HG03097 (cell line): ENCODE data around the gene ARID5A.
"Not testable (repeated sequence)": the region's sequence is repeated elsewhere in the genome, so short reads cannot be mapped to it uniquely, and the experiment has no call there.

ENCODE experiments used
- ATAC-seq: cut with Tn5 transposase; IDR thresholded peaks from one replicate; pipeline ENCODE4 v1.9.1; 2021; ENCODE audit not compliant: unreplicated experiment, low FRiP score

ARID5A gene

GRCh38 chr2:96553957-96554292 lies 17.4 kb downstream of the ARID5A start:
- ATAC-seq: not testable (repeated sequence)

GRCh38 chr2:96554293-96555145 lies 18.0 kb downstream of the ARID5A start:
- no peak for ATAC-seq

- ATAC-seq: no peak
Observed at GRCh38 chr2:96555146-96555610, 18.6 kb downstream of the ARID5A start.

- ATAC-seq: no peak
Observed at GRCh38 chr2:96556441-96557330, 20.1 kb downstream of the ARID5A start.

- not testable (repeated sequence) for ATAC-seq
Observed at GRCh38 chr2:96557421-96557820, 20.9 kb downstream of the ARID5A start.

- no peak for ATAC-seq
Observed at GRCh38 chr2:96558061-96558460, 21.5 kb downstream of the ARID5A start.

- ATAC-seq: no peak
Observed at GRCh38 chr2:96558485-96558884, 21.9 kb downstream of the ARID5A start.

GRCh38 chr2:96564026-96564425 lies 27.5 kb downstream of the ARID5A start:
- no peak for ATAC-seq

- no peak for ATAC-seq
Observed at GRCh38 chr2:96564563-96564962, 28.0 kb downstream of the ARID5A start.

GRCh38 chr2:96565111-96565510 lies 28.6 kb downstream of the ARID5A start:
- no peak for ATAC-seq

GRCh38 chr2:96568094-96568493 lies 31.5 kb downstream of the ARID5A start:
- ATAC-seq: no peak

- ATAC-seq: no peak
Observed at GRCh38 chr2:96574364-96574763, 37.8 kb downstream of the ARID5A start.

- no peak for ATAC-seq
Observed at GRCh38 chr2:96575785-96576456, 39.4 kb downstream of the ARID5A start.

GRCh38 chr2:96577501-96577900 lies 40.9 kb downstream of the ARID5A start:
- ATAC-seq: no peak

GRCh38 chr2:96578731-96579130 lies 42.2 kb downstream of the ARID5A start:
- no peak for ATAC-seq

GRCh38 chr2:96579422-96579821 lies 42.9 kb downstream of the ARID5A start:
- no peak for ATAC-seq

GRCh38 chr2:96580771-96581170 lies 44.2 kb downstream of the ARID5A start:
- no peak for ATAC-seq

- ATAC-seq: no peak
Observed at GRCh38 chr2:96584017-96584416, 47.5 kb downstream of the ARID5A start.

GRCh38 chr2:96587843-96588242 lies 51.3 kb downstream of the ARID5A start:
- no peak for ATAC-seq

- no peak for ATAC-seq
Observed at GRCh38 chr2:96591054-96591453, 54.5 kb downstream of the ARID5A start.

GRCh38 chr2:96591494-96591893 lies 54.9 kb downstream of the ARID5A start:
- no peak for ATAC-seq
